Activated naive CD8-positive, alpha-beta T cell treated with anti-CD3 and anti-CD28 coated beads, Interleukin-2, amount 50 U/mL, for 24 hours (primary cell): ENCODE results near the gene HMOX1.
A peak's percentile ranks its signal among the peaks of the same experiment; 100 is the strongest.

Source experiments
- ATAC-seq: fragments of 150-1000 bp; cut with Tn5 transposase; one replicate; pipeline ENCODE4 v1.10.0; 2021
- DNase-seq: peaks from one replicate; pipeline ENCODE4 v3.0.0; 2021
- H3K27ac Mint-ChIP-seq: one replicate; pipeline ENCODE4 v1.8.0; 2021; ENCODE audit warnings: mild to moderate bottlenecking, mixed read lengths
- H3K27me3 Mint-ChIP-seq: one replicate; pipeline ENCODE4 v1.8.0; 2021; ENCODE audit warnings: mixed read lengths
- H3K36me3 Mint-ChIP-seq: one replicate; pipeline ENCODE4 v1.8.0; 2021; ENCODE audit warnings: low read depth, mixed read lengths
- H3K4me1 Mint-ChIP-seq: one replicate; pipeline ENCODE4 v1.8.0; 2021; ENCODE audit warnings: mixed read lengths
- H3K4me3 Mint-ChIP-seq: one replicate; pipeline ENCODE4 v1.8.0; 2021; ENCODE audit warnings: mild to moderate bottlenecking, moderate library complexity, mixed read lengths
- H3K9me3 Mint-ChIP-seq: one replicate; pipeline ENCODE4 v1.8.0; 2021; ENCODE audit warnings: mixed read lengths

The HMOX1 gene

DNA sequence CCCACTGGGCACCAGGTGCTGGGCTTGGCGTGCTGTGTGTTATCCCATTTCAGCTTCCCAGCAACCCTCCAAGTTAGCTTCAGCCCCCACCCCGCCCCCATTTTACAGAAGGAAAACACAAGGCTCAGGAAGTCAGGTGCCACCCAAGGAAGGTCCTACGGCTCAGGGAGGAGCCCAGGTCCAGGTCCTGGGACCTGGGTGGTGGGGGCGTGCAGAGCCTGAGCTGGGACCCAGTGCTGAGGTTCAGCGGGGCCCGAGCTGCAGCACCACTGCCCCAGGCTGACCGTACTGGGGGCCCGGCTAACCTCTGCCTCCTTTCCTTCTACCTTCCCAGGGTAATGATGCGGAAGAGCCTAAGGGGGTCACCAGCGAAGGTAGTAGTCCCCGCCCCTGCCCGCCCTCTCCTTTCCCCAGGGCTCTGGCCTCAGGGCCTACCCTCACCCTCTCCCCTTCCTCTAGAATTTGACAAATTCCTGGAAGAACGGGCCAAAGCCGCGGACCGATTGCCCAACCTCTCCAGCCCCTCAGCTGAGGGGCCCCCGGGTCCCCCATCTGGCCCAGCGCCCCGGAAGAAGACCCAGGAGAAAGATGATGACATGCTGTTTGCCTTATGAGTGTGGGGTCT, 34.2 kb upstream of the HMOX1 start:
- ATAC-seq = no peak

DNA sequence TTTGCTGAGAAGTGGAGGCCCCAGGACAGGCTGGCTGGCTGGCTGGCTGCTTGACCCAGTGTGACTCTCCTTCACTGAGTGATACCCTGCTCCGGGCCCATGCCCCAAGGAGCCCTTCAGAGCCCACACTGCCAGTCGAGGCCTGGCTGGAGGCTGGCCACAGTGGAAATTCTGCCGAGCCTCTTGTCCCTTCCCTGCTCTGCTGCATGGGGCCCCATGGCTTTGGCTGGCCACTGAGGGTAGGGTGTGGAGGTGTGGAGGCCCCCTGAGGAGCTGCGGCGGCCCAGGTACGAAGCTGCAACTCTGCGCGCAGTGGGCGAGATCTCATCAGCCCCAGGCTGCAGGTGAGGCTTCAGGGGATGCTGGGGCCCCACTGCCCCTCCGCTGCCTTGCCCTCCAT, 33.4 kb upstream of the HMOX1 start:
- Mint-ChIP-seq H3K9me3 (no peaks in the 10 kb centered on the region), H3K27me3 (peaks cover 6% of the 10 kb centered on the region), H3K4me1 (peaks cover 17% of the 10 kb centered on the region), H3K27ac (no peak overlapping the region), H3K36me3 (no peaks in the 10 kb centered on the region), H3K4me3 (no peak overlapping the region)
- ATAC-seq = no peak
- no peak for DNase-seq

More for the DNA sequence above, 34.2 kb upstream of the HMOX1 start:
- DNase-seq = no peak
- Mint-ChIP-seq H3K27me3 (peaks cover 6% of the 10 kb centered on the region), H3K27ac (no peak overlapping the region), H3K36me3 (no peaks in the 10 kb centered on the region), H3K4me3 (no peak overlapping the region), H3K4me1 (peaks cover 9% of the 10 kb centered on the region), H3K9me3 (no peaks in the 10 kb centered on the region)

DNA sequence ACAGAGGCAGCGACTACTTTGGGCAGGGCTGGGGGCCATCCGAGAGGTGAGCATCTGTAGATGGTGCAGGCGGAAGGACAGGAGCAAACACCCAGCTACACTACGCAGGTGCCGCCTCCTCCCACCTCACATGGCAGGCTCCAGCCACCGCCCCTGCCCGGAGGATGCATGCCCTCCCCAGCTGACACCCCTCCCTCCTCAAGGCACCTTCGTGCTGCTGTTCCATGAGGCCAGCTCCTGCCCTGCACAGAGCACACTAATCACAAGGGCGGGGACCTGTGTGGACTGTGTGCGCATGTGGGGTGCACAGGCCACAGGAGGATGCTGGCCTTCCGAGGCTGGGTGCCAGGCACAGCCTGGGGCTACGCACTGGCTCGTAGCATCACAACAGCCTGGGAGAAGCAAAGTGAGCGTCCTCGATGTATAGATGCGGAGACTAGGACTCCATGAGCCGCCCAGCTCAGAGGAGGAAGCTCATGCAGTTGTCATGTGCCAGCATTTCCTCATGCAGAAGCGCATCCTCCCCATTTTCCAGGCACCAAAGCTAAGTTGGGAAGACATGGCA, 32.8 kb upstream of the HMOX1 start:
- Mint-ChIP-seq H3K4me1 (peaks cover 23% of the 10 kb centered on the region), H3K36me3 (no peaks in the 10 kb centered on the region), H3K9me3 (no peaks in the 10 kb centered on the region), H3K27me3 (peaks cover 6% of the 10 kb centered on the region), H3K27ac (no peak overlapping the region), H3K4me3 (no peak overlapping the region)
- ATAC-seq (no peak), DNase-seq (no peak)

DNA sequence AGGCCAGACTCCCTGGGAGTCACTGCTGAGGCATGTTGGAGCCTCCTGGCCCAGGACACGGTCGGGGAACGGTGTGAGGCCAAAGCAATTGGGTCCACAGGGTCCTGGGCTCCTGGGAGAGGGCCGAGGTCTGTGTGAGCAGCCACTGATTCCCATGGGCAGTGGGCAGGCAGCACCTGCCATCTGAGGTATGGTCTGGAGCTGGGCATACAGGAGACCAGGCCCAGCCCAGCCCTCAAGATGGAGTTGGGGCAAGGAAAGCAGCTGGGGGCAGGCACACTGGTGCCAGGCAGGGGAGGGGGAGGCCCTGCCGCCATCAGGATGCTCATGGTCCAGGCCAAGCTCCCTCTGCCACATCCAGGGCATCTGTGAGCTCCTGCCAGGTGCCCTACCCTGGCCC, 32.2 kb upstream of the HMOX1 start:
- Mint-ChIP-seq H3K9me3 (no peaks in the 10 kb centered on the region), H3K27me3 (peaks cover 6% of the 10 kb centered on the region), H3K36me3 (no peaks in the 10 kb centered on the region), H3K4me3 (no peak overlapping the region), H3K27ac (no peak overlapping the region), H3K4me1 (peaks cover 27% of the 10 kb centered on the region)
- DNase-seq (no peak), ATAC-seq (no peak)

DNA sequence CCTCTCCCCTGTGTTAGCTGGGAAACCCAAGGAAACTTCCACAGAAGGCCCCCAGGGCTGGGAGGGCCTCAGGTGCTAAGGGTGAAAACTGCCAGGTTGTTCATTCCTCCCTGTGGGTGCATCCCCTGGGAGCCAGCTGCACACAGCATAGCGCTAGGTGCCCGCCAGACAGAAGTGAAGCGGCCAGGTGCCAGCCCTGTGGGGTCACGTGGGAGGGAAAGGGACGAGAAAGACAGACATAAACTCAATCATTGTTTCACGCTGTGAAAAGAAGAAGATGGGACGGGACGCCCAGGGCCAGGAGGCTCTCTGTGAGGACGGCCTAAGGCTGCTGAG, 31.6 kb upstream of the HMOX1 start:
- DNase-seq (no peak), ATAC-seq (no peak)
- Mint-ChIP-seq H3K4me1 (peaks cover 32% of the 10 kb centered on the region), H3K27me3 (peaks cover 6% of the 10 kb centered on the region), H3K9me3 (no peaks in the 10 kb centered on the region), H3K4me3 (no peak overlapping the region), H3K27ac (no peak overlapping the region), H3K36me3 (no peaks in the 10 kb centered on the region)

DNA sequence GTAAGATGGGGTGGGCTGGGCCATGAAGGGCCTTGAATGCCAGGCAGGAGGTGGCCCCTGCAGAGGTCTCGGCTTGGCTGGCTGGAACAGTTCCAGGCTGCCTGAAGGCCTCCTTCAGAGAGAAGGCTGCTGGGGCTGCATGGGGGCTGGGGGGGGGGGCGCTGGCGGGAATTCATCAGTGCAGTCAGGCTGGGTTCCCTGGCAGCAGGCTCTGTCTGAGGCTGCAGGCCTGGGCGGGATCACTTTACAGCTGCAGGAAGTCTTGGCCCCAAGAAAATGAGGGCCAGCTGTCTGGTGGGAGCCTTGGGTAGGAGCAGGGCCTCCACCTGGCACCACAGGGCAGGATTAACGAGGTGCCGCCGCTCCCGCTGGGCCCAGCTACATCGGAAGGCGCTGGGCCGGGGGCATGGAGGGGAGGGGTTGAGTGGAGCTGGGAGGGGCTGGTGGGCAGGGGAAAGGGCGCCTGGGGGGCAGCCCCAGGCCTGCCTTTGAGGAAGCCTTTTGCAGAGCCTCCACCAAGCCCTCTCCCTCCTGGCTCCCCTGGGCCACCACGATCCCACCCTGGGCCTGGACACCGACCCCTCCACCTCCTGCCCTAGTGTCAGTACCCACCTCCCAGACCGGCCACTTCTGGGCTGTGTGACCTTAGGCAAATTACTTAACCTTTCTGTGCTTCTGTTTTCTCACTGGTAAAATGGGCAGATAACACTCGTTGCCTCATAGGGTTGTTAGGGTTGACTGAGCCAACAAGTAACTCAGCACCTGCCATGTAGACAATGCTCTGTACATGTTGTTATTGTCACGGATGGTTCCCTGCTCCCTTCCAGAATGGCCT, 31.0 kb upstream of the HMOX1 start:
- Mint-ChIP-seq H3K27ac (no peak overlapping the region), H3K4me1 (peaks cover 32% of the 10 kb centered on the region), H3K4me3 (no peak overlapping the region), H3K9me3 (no peaks in the 10 kb centered on the region), H3K36me3 (no peaks in the 10 kb centered on the region), H3K27me3 (peaks cover 6% of the 10 kb centered on the region)
- no peak for DNase-seq
- no peak for ATAC-seq

DNA sequence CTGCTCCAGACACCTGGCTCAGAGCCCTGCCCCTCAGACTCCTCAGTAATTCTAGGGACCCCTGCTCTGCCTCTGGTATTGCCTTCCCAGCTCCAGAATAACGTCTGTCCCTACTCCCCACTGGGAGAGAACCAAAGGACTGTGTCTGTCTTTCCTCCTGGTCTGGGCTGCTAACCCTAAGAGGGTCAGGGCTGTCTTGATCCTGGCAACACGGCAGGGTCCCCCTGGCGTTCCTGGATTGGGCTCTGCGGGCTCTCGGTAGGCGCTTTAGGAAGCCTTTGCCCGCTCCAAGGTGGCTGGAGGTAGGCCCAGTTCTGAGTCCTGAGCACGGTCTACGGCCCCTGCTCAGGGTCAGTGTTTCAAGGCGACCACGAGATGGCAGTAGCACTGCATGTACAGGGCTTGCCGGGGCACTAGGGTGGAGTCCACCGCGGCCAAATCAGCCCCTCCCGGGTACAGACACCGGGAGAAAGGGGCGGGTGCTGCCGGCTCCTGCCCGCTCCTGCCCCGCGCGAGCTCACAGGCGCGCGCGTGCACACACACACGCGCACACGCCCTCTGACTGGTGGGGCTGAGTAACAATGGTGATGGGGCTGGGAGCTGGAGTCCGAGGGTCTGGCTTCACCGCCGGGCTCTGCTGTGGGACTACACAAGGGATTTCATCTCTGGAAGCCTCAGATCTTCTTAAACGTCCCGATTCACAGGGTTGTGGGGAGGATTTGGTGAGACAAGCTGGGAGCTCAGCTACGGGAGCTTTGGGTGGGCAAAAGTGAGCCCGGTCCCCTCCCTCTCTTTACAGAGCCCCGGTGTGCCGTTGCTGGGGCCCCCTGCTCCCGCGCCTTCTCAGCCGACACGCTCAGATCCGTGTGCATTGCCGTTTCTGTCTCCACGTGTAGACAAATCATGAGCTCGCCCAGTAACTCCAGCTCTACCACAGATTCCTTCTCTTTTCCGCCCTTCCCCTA, 30.1 kb upstream of the HMOX1 start:
- ATAC-seq (peak; percentile 84), DNase-seq (peak; percentile 92)
- peaks cover 37% of the 10 kb centered on the region for H3K4me1 Mint-ChIP-seq
- H3K36me3 Mint-ChIP-seq = no peaks in the 10 kb centered on the region
- H3K4me3 Mint-ChIP-seq = peak overlapping the region; percentile 78
- peaks cover 12% of the 10 kb centered on the region for H3K27me3 Mint-ChIP-seq
- H3K9me3 Mint-ChIP-seq = no peaks in the 10 kb centered on the region
- H3K27ac Mint-ChIP-seq = peak overlapping the region; percentile 67

DNA sequence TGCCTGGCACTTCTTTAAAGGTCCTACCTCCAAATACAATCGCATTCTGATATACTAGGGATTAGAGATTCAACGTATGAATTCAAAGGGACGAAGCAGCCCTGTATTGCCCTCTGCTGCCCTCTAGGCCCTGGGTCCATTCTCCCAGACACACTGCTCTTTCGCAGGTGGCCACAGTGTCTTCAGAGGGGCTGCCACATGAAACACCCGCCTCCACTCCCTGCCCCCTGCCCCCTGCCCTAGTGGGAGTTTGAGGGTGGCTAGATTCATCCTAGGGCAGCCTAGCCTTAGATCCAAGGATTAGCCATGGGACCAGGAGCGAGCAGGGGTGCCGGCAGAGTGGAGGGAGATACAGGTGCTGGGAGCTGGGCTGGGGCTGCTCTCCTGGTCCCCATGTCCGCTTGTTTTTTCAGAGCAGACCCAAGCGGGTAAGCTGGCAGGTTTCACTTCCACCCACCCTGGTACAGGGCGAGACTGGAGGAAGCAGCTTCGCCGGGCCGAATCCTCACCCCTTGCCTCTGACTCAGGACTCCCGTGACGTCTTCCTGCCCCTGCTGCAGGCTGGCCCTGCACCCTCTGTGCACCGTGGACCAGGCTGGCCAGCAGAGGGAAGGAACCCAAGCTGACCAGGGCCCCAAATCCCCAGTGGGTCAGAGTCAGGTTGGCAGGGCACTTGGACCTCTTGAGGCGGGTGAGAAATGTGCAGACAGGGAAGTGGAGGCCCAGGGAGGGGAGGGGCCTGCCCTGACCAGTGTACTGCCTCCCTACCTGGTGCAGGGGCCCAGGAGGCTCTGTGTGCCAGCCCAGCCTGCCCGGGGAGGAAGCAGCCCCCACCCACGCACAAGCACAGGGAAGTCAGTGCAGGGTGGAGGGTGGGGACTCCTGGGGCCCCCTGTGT, 28.4 kb upstream of the HMOX1 start:
- Mint-ChIP-seq H3K9me3 (no peaks in the 10 kb centered on the region), H3K36me3 (no peaks in the 10 kb centered on the region), H3K27ac (peak overlapping the region; percentile 86), H3K4me3 (peak overlapping the region; percentile 69), H3K4me1 (peaks cover 42% of the 10 kb centered on the region), H3K27me3 (peaks cover 19% of the 10 kb centered on the region)
- DNase-seq (peak; percentile 84), ATAC-seq (peak; percentile 76)

DNA sequence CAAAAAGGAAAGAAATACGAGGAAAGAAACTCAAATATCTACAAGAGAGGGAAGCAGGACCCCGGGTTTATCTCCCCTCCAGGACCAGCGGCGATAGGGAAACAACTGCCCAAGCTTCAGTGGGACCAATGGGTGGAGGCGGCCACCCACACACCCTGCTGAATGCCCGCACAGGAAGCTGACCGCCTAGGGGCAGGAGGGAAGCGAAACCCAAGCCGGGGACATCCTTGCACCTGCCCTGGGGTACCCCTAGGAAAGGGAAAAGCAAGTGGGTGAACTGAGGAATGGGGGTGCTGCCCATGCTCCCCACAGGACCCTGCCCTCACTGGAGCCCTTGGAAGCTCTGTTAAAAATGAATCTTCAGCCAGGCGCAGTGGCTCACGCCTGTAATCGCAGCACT, 27.6 kb upstream of the HMOX1 start:
- Mint-ChIP-seq H3K4me3 (peak overlapping the region; percentile 69), H3K27ac (peak overlapping the region; percentile 86)
- no peak for DNase-seq

DNA sequence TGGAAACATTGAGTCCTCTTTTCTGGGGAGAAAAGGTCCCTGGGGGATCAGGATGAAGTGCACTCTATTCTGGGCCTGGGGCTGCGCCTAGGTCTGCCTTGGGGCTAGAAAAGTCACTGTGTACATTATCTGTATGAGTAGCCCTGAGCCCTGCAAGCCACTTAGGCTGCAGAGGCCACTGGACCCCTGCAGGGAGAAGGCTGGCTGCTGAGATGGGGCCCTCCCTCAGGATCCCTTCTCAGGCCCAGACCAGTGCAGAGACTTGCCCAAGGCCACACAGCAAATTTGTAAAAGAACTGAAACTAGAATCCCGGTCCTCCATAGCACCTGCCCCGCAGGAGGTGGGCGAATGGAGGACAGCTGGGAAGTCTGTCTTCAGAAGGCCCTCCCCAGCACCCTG, 26.8 kb upstream of the HMOX1 start:
- no peaks in the 10 kb centered on the region for H3K9me3 Mint-ChIP-seq
- H3K27me3 Mint-ChIP-seq = peaks cover 23% of the 10 kb centered on the region
- H3K4me1 Mint-ChIP-seq = peaks cover 42% of the 10 kb centered on the region
- ATAC-seq = no peak
- no peak for DNase-seq
- H3K27ac Mint-ChIP-seq = no peak overlapping the region
- H3K4me3 Mint-ChIP-seq = no peak overlapping the region
- no peaks in the 10 kb centered on the region for H3K36me3 Mint-ChIP-seq

More for the DNA sequence above, 27.6 kb upstream of the HMOX1 start:
- Mint-ChIP-seq H3K36me3 (no peaks in the 10 kb centered on the region), H3K4me1 (peaks cover 42% of the 10 kb centered on the region), H3K27me3 (peaks cover 23% of the 10 kb centered on the region), H3K9me3 (no peaks in the 10 kb centered on the region)
- ATAC-seq = no peak

DNA sequence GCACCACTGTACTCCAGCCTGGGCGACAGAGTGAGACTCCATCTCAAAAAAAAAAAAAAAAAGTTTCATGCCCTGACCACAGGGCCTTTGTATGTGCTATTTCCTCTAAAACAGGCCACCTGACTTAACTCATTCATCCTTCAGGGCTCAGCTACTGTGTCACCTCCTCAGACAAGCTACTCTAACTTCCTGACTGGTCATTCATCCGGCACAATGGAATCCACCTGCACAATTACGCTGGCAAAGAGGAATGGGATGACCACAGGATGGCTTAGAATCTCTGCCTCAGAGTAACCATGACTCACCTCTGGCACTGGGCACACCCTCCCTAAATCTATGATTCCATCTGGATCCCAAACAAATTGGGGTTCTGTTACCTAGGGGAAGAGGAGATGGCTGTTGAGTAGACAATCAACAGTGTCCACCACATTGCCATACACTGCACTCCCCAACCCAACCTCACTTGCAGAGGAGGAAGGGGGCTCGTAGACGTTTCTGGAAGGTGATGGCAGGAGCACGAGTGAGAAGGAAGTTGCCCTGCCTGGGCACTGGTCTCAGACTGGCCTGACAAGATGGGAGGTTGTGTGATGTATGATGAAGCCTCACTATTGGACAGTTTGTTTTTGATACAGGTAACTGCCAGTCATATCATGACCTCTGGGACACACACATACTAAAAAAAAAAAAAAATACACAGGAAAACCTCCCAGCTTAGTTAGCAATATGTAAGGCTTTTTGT, 22.8 kb upstream of the HMOX1 start:
- H3K36me3 Mint-ChIP-seq = no peaks in the 10 kb centered on the region
- peaks cover 18% of the 10 kb centered on the region for H3K27me3 Mint-ChIP-seq
- DNase-seq (no peak), ATAC-seq (no peak)
- no peaks in the 10 kb centered on the region for H3K9me3 Mint-ChIP-seq
- H3K27ac Mint-ChIP-seq = no peak overlapping the region
- H3K4me1 Mint-ChIP-seq = peaks cover 20% of the 10 kb centered on the region
- no peak overlapping the region for H3K4me3 Mint-ChIP-seq

DNA sequence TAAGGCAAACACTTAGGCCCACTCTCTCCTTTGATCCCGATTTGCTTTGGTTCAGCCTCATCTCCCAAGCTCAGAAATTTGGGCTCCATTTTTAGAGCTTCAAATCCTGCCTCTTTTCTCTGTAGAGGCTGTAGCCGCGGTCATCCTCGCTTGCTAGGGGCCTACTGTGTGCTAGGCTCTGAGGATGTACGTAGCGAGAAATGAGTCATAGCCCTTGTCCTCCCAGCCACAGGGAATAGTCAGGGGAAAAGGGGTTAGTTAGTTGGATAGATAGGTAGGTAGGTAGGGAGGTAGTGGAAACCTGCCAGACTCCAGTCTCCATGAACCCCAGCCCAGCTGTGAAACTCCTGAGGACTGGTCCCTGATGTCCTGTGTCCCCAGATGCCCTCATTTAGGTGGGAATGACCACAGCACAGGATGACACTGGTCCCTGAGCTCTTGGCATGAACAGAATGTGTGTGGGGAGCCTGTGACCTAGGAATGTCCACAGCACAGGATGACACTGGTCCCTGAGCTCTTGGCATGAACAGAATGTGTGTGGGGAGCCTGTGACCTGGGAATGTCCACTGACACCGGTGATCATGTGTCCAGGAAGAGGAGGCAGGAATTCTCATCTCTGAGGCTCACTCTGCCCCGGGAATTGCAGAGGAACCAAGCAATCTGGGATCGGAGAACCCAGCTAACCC, 21.4 kb upstream of the HMOX1 start:
- H3K4me1 Mint-ChIP-seq = peaks cover 10% of the 10 kb centered on the region
- H3K36me3 Mint-ChIP-seq = no peaks in the 10 kb centered on the region
- H3K9me3 Mint-ChIP-seq = no peaks in the 10 kb centered on the region
- H3K27ac Mint-ChIP-seq = no peak overlapping the region
- no peak overlapping the region for H3K4me3 Mint-ChIP-seq
- no peak for DNase-seq
- H3K27me3 Mint-ChIP-seq = peaks cover 18% of the 10 kb centered on the region
- ATAC-seq = no peak
